ENCODE results near the gene HESX1. TPM values are rescaled to one million over a fixed set of nuclear protein-coding genes. Genes with fewer than 3 reads are reported as not detected.

HESX1 gene
- total RNA-seq, 2 donors from 2014 or later: 0.62 to 0.83 TPM

DNA sequence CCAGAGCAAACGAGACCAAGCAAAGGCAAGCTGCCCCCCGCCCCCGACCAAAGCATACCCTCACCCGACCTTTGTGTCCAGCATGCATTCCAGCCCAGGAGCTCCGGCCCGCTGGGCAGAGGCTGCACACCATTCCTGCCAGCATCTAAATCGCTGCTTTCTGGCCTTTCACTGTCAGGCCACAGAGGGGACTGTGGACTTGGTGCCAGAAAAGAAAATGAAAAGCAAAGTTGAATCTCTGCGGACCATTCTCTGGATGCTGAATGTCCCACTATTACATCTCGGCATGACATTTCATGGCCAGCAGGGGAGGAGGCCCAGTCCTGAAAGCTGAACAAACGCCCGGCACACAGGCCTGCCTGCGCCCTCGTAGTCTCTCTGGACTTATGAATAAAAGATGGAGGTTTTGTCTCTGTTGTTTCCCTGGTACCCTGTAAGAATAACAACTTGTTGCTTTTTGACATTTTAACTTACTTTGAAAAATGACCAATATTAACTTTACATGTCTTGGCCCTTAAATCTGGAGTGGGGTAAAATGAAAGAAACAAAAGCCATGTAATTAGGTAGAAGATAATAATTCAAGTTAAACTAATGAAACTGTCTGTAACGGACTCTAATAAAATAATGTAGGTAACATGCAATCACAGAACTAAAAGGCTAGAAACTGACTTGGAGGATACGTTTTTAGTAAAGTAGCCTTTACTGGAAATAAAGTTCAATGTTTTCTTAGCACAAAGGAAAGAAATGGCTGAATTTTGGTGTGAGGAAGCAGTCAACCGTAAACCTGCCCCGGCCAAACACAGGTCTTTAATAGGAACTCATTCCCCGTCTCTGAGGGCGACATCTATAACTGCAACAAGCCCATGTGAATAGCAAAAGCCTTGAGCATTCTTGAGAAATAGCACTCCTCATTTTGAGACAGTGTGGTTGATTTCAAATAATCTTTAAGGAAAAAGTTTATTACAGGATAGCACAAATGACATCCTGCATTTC lies 47.3 kb downstream of the HESX1 start:
- DNase-seq (ENCODE audit: low spot score): no peak
- intact Hi-C loops (cut with DNase I): no loop called here

DNA sequence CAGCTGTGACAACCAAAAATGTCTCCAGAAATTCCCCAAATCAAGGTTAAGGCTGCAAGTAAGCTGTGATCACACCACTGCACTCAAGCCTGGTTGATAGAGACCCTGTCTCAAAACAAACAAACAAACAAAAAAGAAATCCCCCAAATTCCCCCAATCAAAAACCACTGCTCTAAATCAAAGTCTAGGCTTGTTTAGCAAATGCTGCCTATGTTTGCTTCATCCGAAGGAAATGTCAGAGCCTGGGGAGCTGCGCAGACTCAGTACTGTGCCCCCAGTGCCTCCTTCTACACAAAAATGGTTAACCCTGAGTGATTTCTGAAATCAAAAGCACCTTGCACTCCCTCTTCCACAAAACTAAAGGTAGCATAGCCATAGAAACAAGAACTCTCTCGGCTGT lies 48.0 kb downstream of the HESX1 start:
- no peak for DNase-seq (ENCODE audit: low spot score)
- intact Hi-C loops (cut with DNase I): no loop called here

DNA sequence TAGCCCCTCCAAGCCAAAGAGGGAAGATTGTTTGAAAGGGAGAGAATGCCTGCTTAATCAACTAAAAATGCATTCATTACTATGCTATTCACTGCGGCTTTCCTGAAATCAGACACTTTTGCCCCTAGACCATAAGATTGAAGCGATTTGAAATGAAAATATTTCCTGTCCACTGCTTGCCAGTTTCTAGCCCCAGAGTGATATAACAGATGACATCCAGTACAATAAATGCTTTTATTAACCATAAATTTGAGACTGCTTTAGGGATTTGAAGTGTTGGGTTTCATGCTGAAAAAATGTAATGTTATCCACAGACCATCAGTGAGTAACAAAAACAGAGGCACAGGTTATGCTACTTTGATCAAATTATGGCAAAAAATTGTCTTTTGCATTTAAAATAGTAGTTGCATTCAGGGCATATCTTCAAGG lies 48.7 kb downstream of the HESX1 start:
- intact Hi-C loops (cut with DNase I): no loop called here
- DNase-seq (ENCODE audit: low spot score): no peak

DNA sequence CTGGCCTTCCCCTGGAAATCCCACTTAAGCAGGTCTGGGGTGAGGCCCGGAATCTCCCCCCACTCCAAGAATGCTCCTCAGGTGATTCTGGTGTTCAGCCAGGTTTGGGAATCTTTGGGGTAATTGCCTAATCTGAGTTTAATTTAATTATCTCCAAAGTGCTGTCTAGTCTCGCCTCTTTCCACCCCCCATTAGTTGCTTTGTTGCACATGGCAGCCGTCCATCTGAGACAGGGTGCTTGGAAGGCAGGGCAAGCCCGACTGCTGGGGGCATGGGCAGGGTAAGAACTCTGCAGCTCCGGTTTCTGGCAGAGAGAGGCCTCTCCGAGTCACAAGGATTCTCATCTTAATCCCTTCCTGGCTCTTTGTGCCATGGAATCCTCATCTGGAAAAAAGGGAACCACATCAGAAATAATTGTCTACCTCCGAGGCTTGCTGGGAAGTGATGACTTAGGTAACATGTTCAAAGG lies 49.6 kb downstream of the HESX1 start:
- intact Hi-C loops (cut with DNase I): no loop called here
- no peak for DNase-seq (ENCODE audit: low spot score)

Other genes starting within 250 kb of the HESX1 start
- gene SPATA12, start 139.3 kb downstream of the HESX1 start, total RNA-seq: not detected
- 10 to 100 TPM; 17.9 to 22.9 TPM for gene IL17RD, start 34.6 kb downstream of the HESX1 start, total RNA-seq
- gene APPL1, start 27.8 kb upstream of the HESX1 start, total RNA-seq: 10 to 100 TPM; 43.5 to 50.6 TPM
- not detected for gene ASB14, start 92.7 kb upstream of the HESX1 start, total RNA-seq

All from posterior vena cava (tissue), 2 donors.